Measurements from ENCODE around the gene NT5C. TPM values are rescaled to one million over a fixed set of nuclear protein-coding genes. Genes with fewer than 3 reads are reported as not detected.
A peak's percentile ranks its signal among the peaks of the same experiment; 100 is the strongest.

The NT5C gene
- total RNA-seq, 4 donors from 2014 or later, result 30.2 to 60.0 (median 44.9) TPM

DNA sequence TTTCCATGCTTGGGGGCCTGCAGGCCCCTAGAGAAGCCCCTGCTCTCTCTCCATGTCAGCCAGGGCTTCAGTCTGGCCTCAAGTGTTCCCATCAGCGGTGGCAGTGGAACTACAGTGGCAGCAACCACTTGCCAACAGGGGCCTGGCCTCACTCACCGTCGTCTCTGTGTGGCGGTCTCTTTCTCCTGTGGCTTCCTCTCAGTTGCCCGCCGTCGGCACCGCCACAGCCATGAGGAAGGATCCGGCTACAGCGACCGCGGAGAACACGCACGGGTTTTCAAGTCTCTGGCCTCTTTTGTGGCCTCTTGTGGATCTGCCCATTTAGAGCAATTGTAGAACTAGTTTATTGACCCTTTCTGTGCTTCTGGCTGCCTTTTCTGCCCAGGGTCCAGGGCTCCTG lies 13.2 kb downstream of the NT5C start:
- H3K27ac ChIP-seq, result no peak overlapping the region
- DNase-seq, result no peak
- intact Hi-C loops (cut with DNase I; ENCODE audit: low total_unique reads), result no loop called here

DNA sequence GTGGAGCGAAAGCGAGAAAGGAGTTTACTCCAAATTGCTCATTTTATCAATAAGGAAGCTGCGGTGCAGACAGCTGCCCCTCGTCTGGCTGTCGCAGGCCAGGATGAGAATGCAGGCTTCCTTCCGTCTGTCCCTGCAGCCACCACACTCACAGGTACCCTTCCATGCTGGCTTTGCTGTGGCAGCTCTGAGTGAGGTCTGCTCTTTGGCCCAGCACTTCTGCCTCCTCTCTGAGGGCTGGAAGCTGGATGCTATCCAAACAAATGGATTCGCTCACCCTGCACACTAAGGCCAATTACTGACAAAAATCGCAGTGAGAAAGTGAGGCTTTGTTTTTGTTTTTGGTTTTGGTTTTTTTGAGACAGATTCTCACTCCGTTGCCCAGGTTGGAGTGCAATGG lies 14.8 kb downstream of the NT5C start:
- no peak for DNase-seq
- intact Hi-C loops (cut with DNase I; ENCODE audit: low total_unique reads), result no loop called here
- no peaks in the 10 kb centered on the region for H3K27me3 ChIP-seq
- TF ChIP-seq, protein P1, sequence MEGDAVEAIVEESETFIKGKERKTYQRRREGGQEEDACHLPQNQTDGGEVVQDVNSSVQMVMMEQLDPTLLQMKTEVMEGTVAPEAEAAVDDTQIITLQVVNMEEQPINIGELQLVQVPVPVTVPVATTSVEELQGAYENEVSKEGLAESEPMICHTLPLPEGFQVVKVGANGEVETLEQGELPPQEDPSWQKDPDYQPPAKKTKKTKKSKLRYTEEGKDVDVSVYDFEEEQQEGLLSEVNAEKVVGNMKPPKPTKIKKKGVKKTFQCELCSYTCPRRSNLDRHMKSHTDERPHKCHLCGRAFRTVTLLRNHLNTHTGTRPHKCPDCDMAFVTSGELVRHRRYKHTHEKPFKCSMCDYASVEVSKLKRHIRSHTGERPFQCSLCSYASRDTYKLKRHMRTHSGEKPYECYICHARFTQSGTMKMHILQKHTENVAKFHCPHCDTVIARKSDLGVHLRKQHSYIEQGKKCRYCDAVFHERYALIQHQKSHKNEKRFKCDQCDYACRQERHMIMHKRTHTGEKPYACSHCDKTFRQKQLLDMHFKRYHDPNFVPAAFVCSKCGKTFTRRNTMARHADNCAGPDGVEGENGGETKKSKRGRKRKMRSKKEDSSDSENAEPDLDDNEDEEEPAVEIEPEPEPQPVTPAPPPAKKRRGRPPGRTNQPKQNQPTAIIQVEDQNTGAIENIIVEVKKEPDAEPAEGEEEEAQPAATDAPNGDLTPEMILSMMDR (IDR thresholded peaks at IDR 0.05), result no peak
- TF ChIP-seq POLR2A (IDR thresholded peaks at IDR 0.05), result no peak
- H3K36me3 ChIP-seq, result no peaks in the 10 kb centered on the region
- no peak overlapping the region for H3K4me3 ChIP-seq
- H3K4me1 ChIP-seq, result no peaks in the 10 kb centered on the region
- H3K9me3 ChIP-seq, result no peaks in the 10 kb centered on the region
- no peak overlapping the region for H3K27ac ChIP-seq

More for the DNA sequence above, 13.2 kb downstream of the NT5C start:
- Histone ChIP-seq H3K27me3 (no peaks in the 10 kb centered on the region), H3K9me3 (no peaks in the 10 kb centered on the region), H3K36me3 (no peaks in the 10 kb centered on the region), H3K4me3 (no peak overlapping the region), H3K4me1 (no peaks in the 10 kb centered on the region)
- TF ChIP-seq POLR2A (IDR thresholded peaks at IDR 0.05), result no peak
- TF ChIP-seq, protein P1 (IDR thresholded peaks at IDR 0.05), result no peak

DNA sequence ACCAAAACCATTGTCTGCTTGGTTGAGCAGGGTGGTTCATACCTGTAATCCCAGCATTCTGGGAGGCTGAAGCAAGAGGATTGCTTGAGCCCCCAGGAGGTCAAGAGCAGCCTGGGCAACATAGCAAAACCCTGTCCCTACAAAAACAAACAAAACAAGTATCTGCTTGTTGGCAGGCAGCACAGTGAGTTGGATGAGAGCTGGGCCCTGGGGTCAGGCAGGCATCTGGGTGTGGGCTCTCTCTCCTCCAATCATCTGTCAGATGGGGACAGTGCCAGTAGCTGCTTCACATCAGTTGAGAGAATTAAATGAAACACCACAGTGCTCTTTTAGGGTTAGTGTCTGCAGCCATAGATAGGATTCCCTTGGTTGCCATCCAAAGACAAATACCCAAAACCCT lies 16.0 kb downstream of the NT5C start:
- no peaks in the 10 kb centered on the region for H3K9me3 ChIP-seq
- DNase-seq, result no peak
- H3K27me3 ChIP-seq, result no peaks in the 10 kb centered on the region
- H3K4me1 ChIP-seq, result peaks cover 0 to 7% of the 10 kb centered on the region in 2 donors
- no peaks in the 10 kb centered on the region for H3K36me3 ChIP-seq
- intact Hi-C loops (cut with DNase I; ENCODE audit: low total_unique reads), result no loop called here
- H3K4me3 ChIP-seq, result no peak overlapping the region
- peak overlapping the region in 1 of 2 donors; percentile 92 for H3K27ac ChIP-seq
- TF ChIP-seq, protein P1 (IDR thresholded peaks at IDR 0.05), result no peak
- no peak for TF ChIP-seq POLR2A (IDR thresholded peaks at IDR 0.05)

DNA sequence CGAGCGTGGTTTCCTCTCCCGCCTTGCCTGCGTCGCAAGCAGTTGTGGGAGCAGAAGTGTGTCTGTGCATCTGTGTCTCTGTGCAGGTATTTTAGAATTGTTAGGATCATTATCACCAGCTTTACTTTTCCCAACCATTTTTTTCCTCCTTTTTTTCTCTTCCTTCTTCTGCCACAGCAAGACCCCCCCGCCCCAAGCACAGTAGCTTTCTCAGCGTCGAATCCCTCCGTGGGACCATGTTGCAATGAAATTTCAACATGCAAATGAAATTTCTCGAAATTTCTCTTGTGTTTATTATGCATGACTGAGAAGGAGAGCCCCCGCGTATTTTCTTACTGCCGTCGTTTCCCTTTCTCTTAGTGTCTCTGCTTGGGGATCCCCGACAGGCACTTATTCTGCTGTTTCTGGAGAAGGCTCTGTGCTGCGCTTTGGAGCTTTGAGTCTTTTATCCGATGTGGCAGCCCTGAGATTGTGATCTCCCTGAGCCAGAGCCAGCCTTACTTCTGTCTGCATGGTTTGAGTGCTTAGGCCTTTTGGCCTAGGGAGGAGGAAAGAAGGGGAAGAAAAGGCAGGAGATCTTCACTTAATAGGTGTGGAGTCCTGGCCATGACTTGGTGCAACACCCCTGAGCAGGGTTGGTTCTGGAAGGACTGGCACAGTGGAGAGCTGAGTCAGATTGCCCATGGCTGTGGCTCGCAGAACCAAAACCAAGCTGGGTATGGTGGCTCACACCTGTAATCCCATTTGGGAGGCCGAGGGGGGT lies 16.8 kb downstream of the NT5C start:
- Histone ChIP-seq H3K27me3 (no peaks in the 10 kb centered on the region), H3K36me3 (no peaks in the 10 kb centered on the region), H3K4me1 (peaks cover 0 to 13% of the 10 kb centered on the region in 2 donors), H3K27ac (peak overlapping the region; percentile 90 to 92), H3K9me3 (no peaks in the 10 kb centered on the region), H3K4me3 (peak overlapping the region; percentile 42 to 50)
- TF ChIP-seq, protein P1 (IDR thresholded peaks at IDR 0.05), result no peak
- intact Hi-C loops (cut with DNase I; ENCODE audit: low total_unique reads), result no loop called here
- DNase-seq, result no peak

DNA sequence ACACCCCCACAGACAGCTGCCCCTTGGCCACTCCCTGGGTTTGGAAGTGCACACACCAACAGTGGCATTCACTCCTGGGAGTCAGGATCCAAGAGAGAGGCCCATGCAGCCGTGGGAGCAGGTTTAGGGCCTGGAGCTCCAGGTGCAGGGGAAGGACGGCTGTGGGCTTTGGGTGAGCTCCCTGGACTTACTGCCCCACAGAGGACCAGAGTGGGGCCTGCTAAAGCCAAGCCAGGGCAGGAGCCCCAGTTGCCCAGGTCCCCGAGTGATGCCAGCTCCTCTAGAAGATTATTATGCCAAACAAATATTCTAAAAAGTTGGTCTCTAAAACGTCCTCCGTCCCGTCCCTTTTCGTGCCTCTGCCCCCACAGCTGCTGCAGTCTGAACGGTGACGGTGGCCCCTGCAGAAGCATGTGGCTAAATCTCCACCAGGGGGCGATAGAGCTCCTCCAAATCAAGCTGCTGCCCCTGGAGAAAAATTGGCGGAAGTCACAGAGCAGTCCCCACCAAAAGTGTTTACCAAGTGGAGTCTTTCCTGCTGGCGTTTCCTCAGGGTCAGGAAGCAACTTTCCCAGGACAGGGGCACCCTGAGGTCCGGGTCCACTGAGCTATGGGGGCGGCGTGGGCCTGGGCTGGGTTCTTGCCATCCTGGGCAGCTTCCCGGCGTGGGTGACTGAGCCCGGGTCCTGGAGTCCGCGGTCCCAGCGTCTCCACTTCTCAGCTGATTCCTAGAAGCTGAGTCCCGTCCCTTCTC lies 17.6 kb downstream of the NT5C start:
- H3K9me3 ChIP-seq, result no peaks in the 10 kb centered on the region
- H3K36me3 ChIP-seq, result no peaks in the 10 kb centered on the region
- intact Hi-C loops (cut with DNase I; ENCODE audit: low total_unique reads), result no loop called here
- H3K27ac ChIP-seq, result peak overlapping the region; percentile 90 to 92
- peaks cover 0 to 18% of the 10 kb centered on the region in 2 donors for H3K4me1 ChIP-seq
- H3K4me3 ChIP-seq, result peak overlapping the region; percentile 42 to 50
- no peaks in the 10 kb centered on the region for H3K27me3 ChIP-seq
- DNase-seq, result peak; percentile 87 to 94
- TF ChIP-seq, protein P1 (IDR thresholded peaks at IDR 0.05), result peak; percentile 94 to 98 (median 96)
- no peak for TF ChIP-seq POLR2A (IDR thresholded peaks at IDR 0.05)

Measured in uterus (tissue), 4 donors.